H1 (cell line): Measurements from ENCODE around the gene MRPS24. TPM values are rescaled to one million over a fixed set of nuclear protein-coding genes. Genes with fewer than 3 reads are reported as not detected.

Experiments
- CTCF ChIA-PET: fragments of 300-600 bp; sonication (Branson Sonifier 250); formaldehyde crosslinking; loops from one replicate; lab custom pipeline; 2021; ENCODE audit not compliant: partially characterized antibody; lab: Charles Lee
- POLR2A ChIA-PET: fragments of 300-600 bp; sonication (Branson Sonifier 250); formaldehyde crosslinking; loops from one replicate; lab custom pipeline; 2021; ENCODE audit warnings: inconsistent platforms; ENCODE audit not compliant: partially characterized antibody; lab: Charles Lee
- DNase-seq, 2 experiments: peaks; one replicate each; pipeline versions ENCODE4 v3.0.0 to v3.0.0-alpha.2; 2010 to 2022; ENCODE audit warnings: low spot score in 2 of 2, low read depth in 1 of 2, mixed read lengths in 1 of 2
- FAIRE-seq: peaks from 2 replicates; lab custom pipeline; 2011; peaks lifted over from hg19 to GRCh38; lab: Jason Lieb, UNC
- H2AFZ ChIP-seq: 2 replicates; pipeline ENCODE4 v1.8.1; 2012; ENCODE audit warnings: low read length, inconsistent platforms
- H2AK5ac ChIP-seq: 2 replicates; pipeline ENCODE4 v1.6.1; 2013; ENCODE audit warnings: low read depth, low read length
- H2BK120ac ChIP-seq: replicated peaks from 2 replicates; pipeline ENCODE3; 2013; ENCODE audit warnings: low read depth, low read length, inconsistent platforms
- H2BK12ac ChIP-seq: 2 replicates; pipeline ENCODE4 v1.6.1; 2013; ENCODE audit warnings: low read depth, low read length
- H2BK15ac ChIP-seq: 2 replicates; pipeline ENCODE4 v1.6.1; 2013; ENCODE audit warnings: low read length
- H2BK20ac ChIP-seq: 2 replicates; pipeline ENCODE4 v1.6.1; 2013; ENCODE audit warnings: low read length
- H2BK5ac ChIP-seq: 2 replicates; pipeline ENCODE4 v1.6.1; 2013; ENCODE audit warnings: low read depth, low read length
- H3K14ac ChIP-seq: 2 replicates; pipeline ENCODE4 v1.6.1; 2013; ENCODE audit warnings: inconsistent platforms; ENCODE audit not compliant: insufficient read length
- H3K18ac ChIP-seq: 2 replicates; pipeline ENCODE4 v1.6.1; 2013; ENCODE audit warnings: low read length; ENCODE audit errors: extremely low read depth
- H3K23ac ChIP-seq: 2 replicates; pipeline ENCODE4 v1.6.1; 2013; ENCODE audit warnings: inconsistent platforms; ENCODE audit not compliant: insufficient read length
- H3K23me2 ChIP-seq: 2 replicates; pipeline ENCODE4 v1.6.1; 2013; ENCODE audit warnings: low read depth, low read length
- H3K27ac ChIP-seq: 2 replicates; pipeline ENCODE4 v1.6.1; 2011; ENCODE audit warnings: low read depth, low read length, inconsistent platforms
- H3K27me3 ChIP-seq, 4 experiments: replicated peaks in 1 of 4; 1 replicate in 1 of 4; 2 replicates in 3 of 4; pipeline versions ENCODE4 v1.6.1 to v1.8.1; 2011 to 2013; ENCODE audit warnings: low read length in 3 of 4, mild to moderate bottlenecking in 3 of 4, inconsistent platforms in 2 of 4, mixed read lengths in 2 of 4, moderate library complexity in 1 of 4; ENCODE audit not compliant: control insufficient read depth in 3 of 4, insufficient read depth in 3 of 4; ENCODE audit errors: extremely low read depth in 1 of 4
- H3K36me3 ChIP-seq, 4 experiments: 2 replicates each; pipeline versions ENCODE4 v1.6.1 to v1.8.1; 2011 to 2013; ENCODE audit warnings: mild to moderate bottlenecking in 4 of 4, low read length in 3 of 4, moderate library complexity in 2 of 4, control low read depth in 1 of 4, inconsistent platforms in 1 of 4; ENCODE audit not compliant: insufficient read depth in 4 of 4, control insufficient read depth in 2 of 4
- H3K4ac ChIP-seq: replicated peaks from 2 replicates; pipeline ENCODE3; 2013; ENCODE audit warnings: low read length, low read depth, mixed read lengths, inconsistent platforms; ENCODE audit not compliant: insufficient read length
- H3K4me1 ChIP-seq, 4 experiments: replicated peaks in 1 of 4; 1 replicate in 1 of 4; 2 replicates in 3 of 4; pipeline versions ENCODE4 v1.6.1 to v1.8.1; 2011 to 2013; ENCODE audit warnings: low read length in 3 of 4, inconsistent platforms in 2 of 4, mixed read lengths in 1 of 4; ENCODE audit not compliant: insufficient read depth in 4 of 4, control insufficient read depth in 3 of 4
- H3K4me2 ChIP-seq, 2 experiments: 2 replicates each; pipeline versions ENCODE4 v1.6.1 to v1.8.1; 2011 to 2013; ENCODE audit warnings: low read depth in 2 of 2, low read length in 2 of 2, control low read depth in 1 of 2, inconsistent platforms in 1 of 2, mild to moderate bottlenecking in 1 of 2; ENCODE audit not compliant: insufficient read depth in 1 of 2
- H3K4me3 ChIP-seq, 4 experiments: fragments of 200-600, 300-600 bp in 1 of 4; sonication (generic), shearing (Covaris generic), sonication (Bioruptor Twin) in 1 of 4; 2 replicates each; pipeline versions ENCODE4 v1.5.1 to v1.8.1; 2011 to 2016; ENCODE audit warnings: low read length in 4 of 4, low read depth in 3 of 4, control low read depth in 2 of 4, inconsistent platforms in 2 of 4, mild to moderate bottlenecking in 2 of 4, mixed read lengths in 1 of 4, moderate library complexity in 1 of 4; ENCODE audit not compliant: insufficient read depth in 2 of 4; ENCODE audit errors: extremely low read depth in 1 of 4
- H3K56ac ChIP-seq: replicated peaks from 2 replicates; pipeline ENCODE3; 2013; ENCODE audit warnings: low read depth, mild to moderate bottlenecking, mixed read lengths, low read length, inconsistent platforms; ENCODE audit not compliant: insufficient read length
- H3K79me1 ChIP-seq: 2 replicates; pipeline ENCODE4 v1.6.1; 2013; ENCODE audit warnings: low read depth, low read length, control low read depth
- H3K79me2 ChIP-seq, 2 experiments: 2 replicates each; pipeline versions ENCODE4 v1.6.1 to v1.8.1; 2012 to 2013; ENCODE audit warnings: low read length in 2 of 2, mild to moderate bottlenecking in 2 of 2, inconsistent platforms in 1 of 2; ENCODE audit not compliant: insufficient read depth in 2 of 2, control insufficient read depth in 1 of 2
- H3K9ac ChIP-seq, 4 experiments: replicated peaks in 1 of 4; 1 replicate in 1 of 4; 2 replicates in 3 of 4; pipeline versions ENCODE4 v1.6.1 to v1.8.1; 2011 to 2013; ENCODE audit warnings: low read depth in 3 of 4, low read length in 3 of 4, control low read depth in 2 of 4, mild to moderate bottlenecking in 2 of 4, moderate library complexity in 2 of 4, inconsistent platforms in 1 of 4; ENCODE audit errors: extremely low read depth in 1 of 4
- H3K9me3 ChIP-seq, 2 experiments: 2 replicates each; pipeline versions ENCODE4 v1.6.1 to v1.8.1; 2012 to 2013; ENCODE audit warnings: mild to moderate bottlenecking in 2 of 2, moderate library complexity in 2 of 2, control low read depth in 1 of 2, inconsistent platforms in 1 of 2, low read depth in 1 of 2, low read length in 1 of 2, mixed read lengths in 1 of 2; ENCODE audit not compliant: insufficient read depth in 2 of 2
- H4K20me1 ChIP-seq, 2 experiments: replicated peaks in 1 of 2; 2 replicates each; pipeline versions ENCODE3 to v1.8.1; 2011 to 2013; ENCODE audit warnings: inconsistent platforms in 2 of 2, low read length in 2 of 2, mild to moderate bottlenecking in 1 of 2; ENCODE audit not compliant: insufficient read depth in 2 of 2, control insufficient read depth in 1 of 2
- H4K5ac ChIP-seq: 2 replicates; pipeline ENCODE4 v1.6.1; 2013; ENCODE audit warnings: low read length, low read depth, mixed read lengths, inconsistent platforms; ENCODE audit not compliant: insufficient read length
- H4K8ac ChIP-seq: 2 replicates; pipeline ENCODE4 v1.8.0; 2013; ENCODE audit warnings: mild to moderate bottlenecking, moderate library complexity, low read length, inconsistent platforms; ENCODE audit not compliant: insufficient read depth; ENCODE audit errors: extremely low read depth
- H4K91ac ChIP-seq: replicated peaks from 2 replicates; pipeline ENCODE3; 2013; ENCODE audit warnings: low read length, mixed read lengths, inconsistent platforms; ENCODE audit not compliant: insufficient read length
- WGBS, 2 experiments: shearing (Covaris generic) in 1 of 2; methylation state at CpG; one replicate each; pipeline versions ENCODE4 v1.1.6 to v1.1.7; 2013 to 2015; ENCODE audit warnings: low lambda C conversion rate in 2 of 2, mixed read lengths in 2 of 2, inconsistent platforms in 1 of 2, low coverage in 1 of 2, missing lambda C conversion rate in 1 of 2; ENCODE audit not compliant: insufficient replicate concordance in 2 of 2, insufficient coverage in 1 of 2, insufficient read length in 1 of 2; ENCODE audit errors: extremely low coverage in 1 of 2, missing lambda C conversion rate in 1 of 2; 5-methylcytosine and 5-hydroxymethylcytosine counted together
- polyA plus RNA-seq, 7 experiments: library from polyadenylated mRNA; depleted of rRNA in 3 of 7; stranded (reverse) in 5 of 7; unstranded in 2 of 7; fragments of >200 nt in 5 of 7; fragments of 200-250 nt in 2 of 7; gene quantifications; 1 replicate in 5 of 7; 2 replicates in 1 of 7; 4 replicates in 1 of 7; pipeline versions ENCODE4 v1.2.1 to v1.2.3, GENCODE V29; 2011 to 2013; ENCODE audit warnings: missing spikeins in 2 of 7, mixed read lengths in 2 of 7
- total RNA-seq: library from RNA; stranded (reverse); fragmentation: NEBNext Ultra II Directional; extraction: Animal tissue kit (Norgen Biotek cat#: 25700); gene quantifications from 2 replicates; pipeline ENCODE4 v1.2.1, GENCODE V29; 2021

Gene MRPS24
- total and polyA plus RNA-seq, 2 of the 8 experiments (the other 6 are each of a cell fraction or from before 2014, with no cell fraction given), result 133 to 347 TPM

GRCh38 chr7:43847496-43847895 is 21.8 kb downstream of the MRPS24 start:
- Histone ChIP-seq H2BK5ac (no peak overlapping the region), H3K4me1 (peaks cover 0 to 3% (median 0%) of the 10 kb centered on the region in 4 experiments; a peak in 1 of 7 replicates), H3K9me3 (no peaks in the 10 kb centered on the region), H4K20me1 (no peaks in the 10 kb centered on the region), H3K27me3 (no peaks in the 10 kb centered on the region), H3K9ac (no peak overlapping the region), H3K79me1 (no peaks in the 10 kb centered on the region), H2AK5ac (no peak overlapping the region), H3K27ac (no peak overlapping the region), H3K14ac (no peak overlapping the region), H4K91ac (no peak overlapping the region), H2BK15ac (no peak overlapping the region), H4K8ac (no peak overlapping the region), H2BK20ac (no peak overlapping the region), H3K23ac (no peak overlapping the region), H3K23me2 (no peaks in the 10 kb centered on the region), H3K36me3 (no peaks in the 10 kb centered on the region), H3K4ac (no peak overlapping the region), H3K56ac (no peak overlapping the region), H2AFZ (no peak overlapping the region), H3K79me2 (no peaks in the 10 kb centered on the region), H4K5ac (no peak overlapping the region), H3K18ac (no peak overlapping the region), H3K4me2 (no peak overlapping the region), H2BK120ac (no peak overlapping the region), H3K4me3 (no peak overlapping the region), H2BK12ac (no peak overlapping the region)
- DNase-seq (no peak), FAIRE-seq (no peak)
- 88% methylated on average over 3 of the region's 4 CpGs; no CpG with 5 or more reads in 1 of the 2 experiments for WGBS, 2 experiments
- ChIA-PET CTCF (interaction anchor here (1.3 to 3.3 kb wide), 5 partner anchors 8 to 265 kb away, joined by 3 to 17 read pairs (median 9); partner anchors contain the start of gene STK17A), POLR2A (no interaction called here)
